NCI-H2227 (cell line): ENCODE measurements around the gene SCLT1.
"Not testable (repeated sequence)": the region's sequence is repeated elsewhere in the genome, so short reads cannot be mapped to it uniquely, and the experiment has no call there.

Source experiments
- DNase-seq: peaks from one replicate; lab custom pipeline; 2025; ENCODE audit not compliant: unreplicated experiment; lab: John Stamatoyannopoulos, UW

Gene SCLT1

GRCh38 chr4:129093191-129093920 lies at the start of gene SCLT1:
Gene SCLT1, minus strand, starts transcription at chr4:129093539. Its CDS starts 436 bp downstream, at chr4:129093103.
- DNase-seq, result peak; percentile 97

DNA sequence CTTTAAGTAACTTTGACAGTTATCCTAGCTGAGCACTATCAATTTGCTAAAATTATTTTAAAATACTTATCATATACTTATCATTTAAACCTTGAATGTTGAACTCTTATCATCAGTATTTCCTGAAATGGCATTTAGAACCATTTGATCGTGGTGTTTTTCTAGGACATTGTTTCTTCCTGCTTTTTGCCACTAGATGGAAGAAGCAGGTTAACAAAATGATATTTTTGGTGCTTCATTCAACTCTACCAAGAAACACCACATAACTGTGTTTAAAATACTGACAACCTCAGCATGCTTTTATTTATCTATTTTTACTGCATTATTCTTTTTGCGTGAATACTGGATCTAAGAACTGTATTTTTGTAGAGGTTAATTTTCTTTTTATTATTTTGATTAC lies 47.2 kb upstream of the SCLT1 start:
- peak; percentile 10 for DNase-seq

DNA sequence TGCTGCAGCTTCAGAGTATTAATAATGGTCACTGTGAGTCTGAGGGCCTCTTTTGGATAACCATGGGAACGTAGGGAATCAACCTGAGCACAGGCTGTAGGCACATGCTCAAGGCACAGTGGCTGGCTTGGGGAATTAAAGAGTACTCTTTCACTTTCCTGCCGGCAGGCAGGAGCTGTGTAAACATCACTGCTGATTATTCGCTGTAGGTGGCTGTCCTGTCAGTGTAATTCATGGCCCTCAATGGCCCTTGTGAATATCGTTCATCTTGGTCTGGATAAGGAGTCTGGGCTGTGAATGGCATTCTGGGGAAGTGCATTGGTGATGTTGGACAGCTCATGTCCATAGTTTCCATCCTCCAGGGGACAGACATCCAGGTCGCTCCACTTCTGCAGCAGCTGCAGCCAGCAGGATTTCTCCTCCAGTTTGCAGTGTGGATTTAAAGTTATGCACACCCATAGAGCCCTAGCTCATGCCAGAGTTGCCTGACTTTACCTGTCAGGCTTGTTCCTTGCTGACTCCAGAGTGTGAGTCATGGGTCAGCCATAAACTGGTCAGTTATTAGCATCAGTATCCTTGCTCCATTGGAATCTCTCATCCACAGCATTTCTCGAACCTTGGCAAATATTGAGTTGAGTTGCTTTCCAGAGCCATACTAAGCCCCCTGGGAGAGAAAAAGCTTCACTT lies 45.6 kb upstream of the SCLT1 start:
- peak; percentile 20 for DNase-seq

DNA sequence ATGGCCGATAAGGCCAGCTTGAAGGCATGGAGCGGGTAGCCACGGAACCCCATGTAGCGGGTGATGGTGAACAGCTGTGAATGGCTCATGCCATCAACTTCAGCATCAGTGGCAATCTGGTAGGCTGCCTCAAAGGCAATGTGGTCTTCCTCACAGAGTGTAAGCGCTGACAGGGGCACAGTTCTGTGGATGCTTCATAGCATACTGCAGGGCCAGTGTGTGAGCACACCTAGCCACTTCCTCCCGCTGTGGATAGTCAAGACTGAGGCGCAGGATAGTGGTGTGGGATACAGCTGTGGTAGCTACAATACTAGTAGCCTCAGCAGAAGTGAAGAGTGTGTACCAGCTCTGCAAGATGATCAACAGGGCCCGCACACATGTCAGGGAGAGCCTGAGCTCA lies 43.1 kb upstream of the SCLT1 start:
- no peak for DNase-seq

DNA sequence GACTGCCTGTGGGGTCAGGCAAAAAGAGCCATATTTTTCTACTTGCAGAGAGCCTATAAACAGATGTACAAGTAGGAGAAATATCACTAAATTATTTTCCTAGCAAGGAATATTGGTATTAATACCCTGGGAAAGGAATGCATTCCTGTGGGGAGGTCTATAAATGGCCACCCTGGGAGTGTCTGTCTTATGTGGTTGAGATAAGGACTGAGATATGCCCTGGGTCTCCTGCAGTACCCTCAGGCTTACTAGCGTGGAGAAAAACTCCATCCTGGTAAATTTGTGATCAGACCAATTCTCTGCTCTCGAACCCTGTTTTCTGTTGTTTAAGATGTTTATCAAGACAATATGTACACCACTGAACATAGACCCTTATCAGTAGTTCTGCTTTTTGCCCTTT lies 38.0 kb upstream of the SCLT1 start:
- DNase-seq, result no peak

- DNase-seq, result no peak
Observed at GRCh38 chr4:129129143-129129542, 35.8 kb upstream of the SCLT1 start.

- DNase-seq, result not testable (repeated sequence)
Observed at GRCh38 chr4:129126614-129127013, 33.3 kb upstream of the SCLT1 start.

DNA sequence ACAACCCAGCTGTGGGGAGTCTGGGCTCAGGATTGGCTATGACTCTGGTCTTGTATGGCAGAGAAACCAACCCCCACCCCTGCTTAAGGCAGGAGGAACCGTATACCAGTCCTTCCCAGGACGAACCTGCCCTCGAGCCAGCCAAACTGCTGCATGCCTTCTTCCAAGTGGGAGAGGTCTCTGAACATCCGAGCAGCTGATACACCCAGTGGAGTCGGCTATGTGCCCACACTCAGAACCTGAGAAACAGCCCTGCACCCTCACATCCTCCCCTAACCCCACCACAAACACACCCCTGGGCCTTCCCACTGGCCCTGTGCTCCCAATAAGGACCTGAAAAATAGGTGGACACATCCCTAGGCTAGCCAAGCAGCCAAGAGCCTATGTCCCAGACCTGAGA lies 24.4 kb upstream of the SCLT1 start:
- no peak for DNase-seq

DNA sequence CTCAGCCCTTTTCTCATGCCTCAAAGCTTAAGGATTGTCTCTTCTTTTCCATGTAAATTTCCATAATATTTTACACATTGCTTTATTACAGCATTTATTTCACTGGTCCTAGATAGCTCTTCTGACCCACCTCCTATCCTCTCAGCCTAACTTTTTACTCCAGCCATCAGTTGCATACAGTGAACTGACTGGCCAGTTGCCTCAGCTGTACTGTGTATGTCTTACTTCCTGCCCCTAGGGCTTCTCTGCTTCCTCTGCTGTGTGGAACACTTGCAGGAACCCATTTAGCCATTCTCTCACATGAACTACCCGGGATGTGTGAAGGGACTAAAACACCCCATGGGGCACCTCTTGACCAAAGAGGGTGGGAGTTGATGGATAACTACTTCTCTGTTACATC lies 20.6 kb upstream of the SCLT1 start:
- no peak for DNase-seq

DNA sequence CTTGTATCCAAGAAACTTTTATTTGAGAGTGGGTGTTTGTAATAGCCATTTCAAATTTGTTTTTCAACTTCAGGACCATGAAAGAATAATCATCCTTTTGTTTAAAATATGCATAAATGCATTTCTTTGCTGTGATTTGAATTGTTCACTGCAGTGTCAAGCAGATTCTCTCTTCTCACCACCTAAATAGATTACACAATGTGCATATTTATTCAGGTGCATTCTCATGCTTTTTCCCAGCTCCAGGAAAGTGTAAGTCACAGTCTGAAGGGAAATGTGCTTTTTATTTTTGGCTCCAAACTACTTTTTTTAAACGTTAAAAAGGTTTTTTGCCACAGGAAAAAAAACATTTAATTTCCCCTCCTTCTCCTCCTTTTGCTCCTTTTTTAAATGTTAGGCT lies 20.1 kb upstream of the SCLT1 start:
- no peak for DNase-seq

- no peak for DNase-seq
Observed at GRCh38 chr4:129111919-129112318, 18.6 kb upstream of the SCLT1 start.

- no peak for DNase-seq
Observed at GRCh38 chr4:129110931-129111330, 17.6 kb upstream of the SCLT1 start.

GRCh38 chr4:129109965-129110824 lies 16.9 kb upstream of the SCLT1 start:
- DNase-seq, result no peak

- no peak for DNase-seq
Observed at GRCh38 chr4:129098531-129099001, 5.2 kb upstream of the SCLT1 start.

DNA sequence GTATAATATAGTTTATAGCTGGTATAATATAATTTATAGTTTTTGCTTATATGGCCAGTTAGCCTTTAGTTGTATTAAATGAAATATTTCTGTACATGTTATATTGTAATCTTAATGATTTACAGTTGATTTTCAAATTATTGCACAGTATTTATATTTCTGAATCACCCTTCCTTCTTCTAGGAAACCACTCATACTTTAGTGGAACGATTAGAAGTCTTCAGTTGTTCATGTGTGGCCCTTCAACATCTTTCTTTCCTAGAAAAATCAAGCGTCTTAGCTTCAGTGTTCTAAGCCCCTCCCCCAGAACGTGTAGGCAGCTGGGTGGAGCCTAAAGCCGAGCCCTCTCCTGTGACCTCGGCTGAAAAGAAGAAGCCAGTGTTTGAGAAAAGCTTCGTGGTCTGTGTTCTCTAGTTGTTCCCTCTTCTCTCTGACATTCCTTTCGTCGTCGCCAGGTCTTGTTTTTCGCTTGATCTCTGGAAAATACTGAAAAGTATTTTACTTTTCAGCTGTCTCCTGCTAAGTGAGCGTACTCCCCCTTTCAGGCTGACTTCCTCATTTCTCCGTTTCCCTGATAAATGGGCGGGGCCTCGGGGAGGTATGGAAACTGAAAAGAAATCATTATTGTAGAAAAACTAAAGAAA lies 2.6 kb upstream of the SCLT1 start, which contains the start of gene C4orf33:
Gene C4orf33, plus strand, starts transcription at position 342 of the 644 bp plus-strand sequence. CDS start 6,459 bp downstream, outside the sequence.
- DNase-seq, result peak; percentile 72

GRCh38 chr4:129094347-129094746 lies 1.0 kb upstream of the SCLT1 start:
- DNase-seq, result no peak

DNA sequence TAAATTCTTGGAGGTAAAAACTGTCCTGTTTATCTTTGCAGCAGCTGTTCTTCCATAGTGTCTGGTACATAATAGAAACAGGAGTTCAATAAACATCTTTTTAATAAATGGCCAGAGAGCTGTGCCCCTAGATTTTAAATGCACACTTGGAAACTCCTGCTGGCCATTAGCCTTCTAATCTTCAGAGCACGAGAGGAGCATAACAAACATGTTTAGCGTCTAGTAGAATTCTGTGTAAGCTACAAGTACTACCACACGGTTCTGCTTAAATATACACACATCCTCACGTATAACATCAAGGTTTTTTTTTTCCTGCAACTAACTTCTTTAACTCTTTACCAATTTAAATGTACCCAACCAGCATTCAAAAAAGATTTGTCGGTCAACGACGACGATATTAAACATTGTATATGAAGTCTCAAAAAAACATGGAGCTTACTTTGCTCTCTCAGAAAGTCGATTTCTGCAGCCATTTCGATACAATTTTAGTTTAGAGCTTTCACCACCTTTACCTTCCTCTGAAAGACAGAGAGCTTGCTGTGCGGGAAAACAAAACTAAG lies 628 bp downstream of the SCLT1 start:
- peak; percentile 7 for DNase-seq

GRCh38 chr4:129087516-129087915 lies 5.8 kb downstream of the SCLT1 start:
- DNase-seq, result no peak

DNA sequence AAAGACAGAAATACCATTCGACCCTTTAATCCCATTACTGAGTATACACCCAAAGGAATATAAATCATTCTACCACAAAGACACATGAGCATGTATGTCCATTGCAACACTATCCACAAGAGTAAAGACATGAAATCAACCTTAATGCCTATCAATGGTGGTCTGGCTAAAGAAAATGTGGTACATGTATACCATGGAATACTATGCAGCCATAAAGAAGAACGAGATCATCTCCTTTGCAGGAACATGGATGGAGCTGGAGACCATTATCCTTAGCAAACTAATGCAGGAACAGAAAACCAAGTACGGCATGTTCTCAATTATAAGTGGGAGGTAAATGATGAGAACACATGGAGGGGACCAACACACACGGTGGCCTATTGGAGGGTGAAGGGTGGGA lies 7.9 kb downstream of the SCLT1 start:
- DNase-seq, result no peak

DNA sequence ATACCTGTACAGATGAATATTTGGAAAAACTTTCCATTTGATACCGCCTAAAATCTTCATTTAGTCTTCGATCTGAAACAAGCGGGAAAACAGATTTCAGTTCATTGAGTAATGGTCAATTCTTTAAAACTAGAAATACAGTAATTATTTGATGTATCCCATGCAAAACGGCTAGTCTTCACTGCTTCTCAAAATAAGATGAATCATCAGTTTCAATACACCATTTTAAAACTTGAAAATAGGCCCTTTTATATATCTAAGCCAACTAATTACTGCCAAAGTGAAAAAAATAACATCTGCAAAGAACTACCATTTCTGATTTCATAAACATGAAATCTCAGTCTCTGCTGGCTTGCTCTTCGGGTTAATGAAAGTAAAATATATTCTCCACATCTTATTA lies 11.0 kb downstream of the SCLT1 start:
- no peak for DNase-seq

DNA sequence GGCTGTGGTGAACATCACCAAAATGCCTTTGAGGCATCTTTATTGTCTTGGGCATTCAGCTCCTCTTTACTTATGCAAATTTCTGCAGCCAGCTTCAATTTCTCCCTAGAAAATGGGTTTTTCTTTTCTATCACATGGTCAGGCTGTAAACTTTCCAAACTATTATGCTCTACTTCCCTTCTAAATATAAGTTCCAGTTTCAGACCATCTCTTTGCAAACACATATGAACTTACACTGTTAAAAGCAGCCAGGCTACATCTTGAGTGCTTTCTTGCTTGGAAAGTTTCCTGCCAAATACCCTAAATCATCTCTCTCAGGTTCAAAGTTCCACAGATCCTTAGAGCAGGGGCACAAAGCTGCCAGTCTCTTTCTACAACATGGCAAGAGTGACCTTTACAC lies 13.2 kb downstream of the SCLT1 start:
- no peak for DNase-seq
